HG02970 (cell line): ENCODE data around the gene KRTAP19-5.
"Not testable (repeated sequence)": the region's sequence is repeated elsewhere in the genome, so short reads cannot be mapped to it uniquely, and the experiment has no call there.

Experiments
- ATAC-seq: cut with Tn5 transposase; IDR thresholded peaks from one replicate; pipeline ENCODE4 v1.9.1; 2021; ENCODE audit warnings: mild to moderate bottlenecking, moderate library complexity, moderate number of reproducible peaks; ENCODE audit not compliant: unreplicated experiment, low FRiP score

Gene KRTAP19-5

GRCh38 chr21:30502041-30502440 lies at the start of gene KRTAP19-5:
KRTAP19-5 (minus strand) TSS chr21:30502141; CDS start chr21:30502090, 51 bp downstream.
- ATAC-seq = no peak

- no peak for ATAC-seq
Measured at GRCh38 chr21:30541764-30542163, 39.8 kb upstream of the KRTAP19-5 start, which contains the start of gene KRTAP19-6. KRTAP19-6 (minus strand) TSS chr21:30541864; CDS start chr21:30541833, 31 bp downstream.

DNA sequence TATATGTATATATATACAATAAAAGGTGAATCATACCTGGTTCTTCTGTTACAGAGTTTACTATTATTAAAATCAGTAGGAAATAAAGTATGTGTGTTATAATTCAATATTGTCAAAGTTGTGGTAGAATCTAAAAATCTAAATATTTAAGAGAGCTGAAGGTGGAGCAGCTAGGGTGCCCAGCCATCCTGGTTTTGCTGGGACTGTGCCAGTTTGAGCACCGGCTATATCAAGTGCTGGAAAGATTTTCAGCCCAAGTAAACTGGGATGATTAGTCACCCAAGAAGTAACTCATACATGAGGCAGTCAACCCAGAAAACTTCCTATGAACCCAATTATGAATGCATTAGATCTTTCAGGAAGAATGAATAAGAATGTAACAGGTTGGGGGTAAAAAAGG lies 16.9 kb upstream of the KRTAP19-5 start:
- no peak for ATAC-seq

DNA sequence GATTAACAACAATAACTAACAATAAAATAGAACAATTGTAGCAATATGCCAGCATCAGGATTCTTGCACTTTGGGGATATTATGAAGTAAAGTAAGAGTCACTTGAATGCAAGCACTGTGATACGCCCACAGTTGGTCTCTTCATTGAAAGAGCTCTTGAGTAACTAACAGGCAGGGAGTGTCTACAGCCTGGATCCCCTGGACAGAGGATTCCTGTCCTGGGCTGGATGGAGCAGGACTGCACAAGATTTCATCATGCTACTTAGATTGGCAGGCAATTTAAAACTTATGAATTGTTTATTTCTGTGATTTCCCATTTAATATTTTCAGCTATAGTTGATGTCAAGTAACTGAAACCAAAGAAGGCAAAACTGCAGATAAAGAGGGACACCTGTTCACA lies 13.7 kb upstream of the KRTAP19-5 start:
- no peak for ATAC-seq

DNA sequence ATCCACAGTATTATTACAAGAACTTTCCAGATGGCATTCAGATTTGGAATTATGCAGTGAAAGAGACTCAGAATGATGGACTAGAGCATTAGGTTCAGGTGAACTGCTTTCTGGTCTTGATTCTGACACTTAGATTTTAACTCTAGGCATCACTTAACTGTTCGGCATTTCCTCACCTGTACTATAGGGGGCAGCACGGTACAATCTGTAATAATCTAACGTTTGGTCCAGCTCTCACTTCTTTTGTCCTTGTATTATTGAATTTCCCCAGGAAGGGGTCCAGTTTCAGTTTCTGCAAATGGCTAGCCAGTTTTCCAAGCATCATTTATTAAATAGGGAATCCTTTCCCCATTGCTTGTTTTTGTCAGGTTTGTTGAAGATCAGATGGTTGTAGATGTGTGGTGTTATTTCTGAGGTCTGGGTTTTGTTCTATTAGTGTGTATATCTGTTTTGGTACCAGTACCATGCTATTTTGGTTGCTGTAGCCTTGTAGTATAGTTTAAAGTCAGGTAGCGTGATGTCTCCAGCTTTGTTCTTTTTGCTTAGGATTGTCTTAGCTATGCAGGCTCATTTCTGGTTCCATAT lies 3.8 kb upstream of the KRTAP19-5 start:
- ATAC-seq = not testable (repeated sequence)

DNA sequence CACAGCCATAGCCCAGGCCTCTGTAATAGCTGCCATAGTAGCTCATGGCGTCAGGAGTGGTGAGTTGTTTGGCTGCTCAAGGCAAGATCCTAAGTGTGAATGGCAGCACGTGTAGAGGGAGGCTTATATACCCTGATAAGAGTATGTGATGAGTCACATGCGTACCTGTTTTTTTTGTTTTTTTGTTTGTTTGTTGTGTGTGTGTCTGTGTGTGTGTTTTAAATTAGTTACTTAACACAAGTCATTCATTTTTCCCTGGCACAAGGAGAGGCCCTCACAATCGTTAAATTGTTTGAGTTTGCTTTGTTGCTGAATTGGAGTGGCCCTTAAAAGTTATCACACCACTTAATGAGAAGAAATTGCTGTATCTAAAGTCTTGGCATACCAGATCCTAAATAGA lies 4.9 kb downstream of the KRTAP19-5 start, which contains the start of gene KRTAP19-4:
KRTAP19-4 (minus strand) TSS at position 101 of the 400 bp plus-strand sequence; CDS start at position 46, 55 bp downstream.
- no peak for ATAC-seq

- ATAC-seq = no peak
Measured at GRCh38 chr21:30491963-30492428, 9.9 kb downstream of the KRTAP19-5 start, which contains the start of gene KRTAP19-3. KRTAP19-3 (minus strand) TSS chr21:30492013; CDS start chr21:30491957, 56 bp downstream.

DNA sequence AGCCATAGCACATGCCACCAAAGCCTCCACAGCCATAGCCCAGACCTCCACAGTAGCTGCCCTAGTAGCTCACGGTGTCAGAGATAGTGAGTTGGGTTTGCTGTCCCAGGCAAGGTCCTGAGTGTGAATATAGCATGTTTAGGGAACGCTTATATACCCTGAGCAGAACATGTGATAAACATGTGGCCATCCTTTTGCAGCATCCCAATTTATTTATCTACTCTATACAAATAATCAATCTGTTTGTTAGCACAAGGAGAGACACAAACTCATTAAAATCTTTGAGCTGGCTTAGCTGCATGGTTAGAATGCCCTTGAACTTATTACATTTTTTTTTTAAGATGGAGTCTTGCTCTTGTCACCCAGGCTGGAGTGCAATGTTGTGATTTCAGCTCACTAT lies 14.6 kb downstream of the KRTAP19-5 start, which contains the start of gene KRTAP19-2:
KRTAP19-2 (minus strand) TSS at position 101 of the 400 bp plus-strand sequence; CDS start at position 13, 88 bp downstream.
- no peak for ATAC-seq

- ATAC-seq = no peak
Measured at GRCh38 chr21:30486180-30486579, 15.8 kb downstream of the KRTAP19-5 start.

- ATAC-seq = no peak
Measured at GRCh38 chr21:30482130-30482529, 19.8 kb downstream of the KRTAP19-5 start.

DNA sequence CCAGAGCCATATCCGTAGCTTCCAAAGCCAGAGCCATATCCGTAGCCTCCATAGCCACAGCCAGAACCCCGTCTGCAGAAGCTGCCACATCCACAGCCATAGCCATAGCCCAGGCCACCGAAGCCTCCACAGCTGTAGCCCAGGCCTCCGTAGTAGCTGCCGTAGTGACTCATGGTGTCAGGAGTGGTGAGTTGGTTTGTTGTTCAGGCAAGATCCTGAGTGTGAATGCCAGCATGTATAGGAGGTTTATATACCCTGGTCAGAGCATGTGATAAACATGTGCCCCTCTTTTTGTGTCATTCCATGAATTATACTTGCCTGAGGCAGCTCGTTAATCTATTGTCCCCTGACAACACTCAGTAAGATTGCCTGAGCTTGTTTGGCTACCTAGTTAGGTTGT lies 21.8 kb downstream of the KRTAP19-5 start, which contains the start of gene KRTAP19-1:
KRTAP19-1 (minus strand) TSS at position 223 of the 400 bp plus-strand sequence; CDS start at position 173, 50 bp downstream.
- ATAC-seq = no peak

DNA sequence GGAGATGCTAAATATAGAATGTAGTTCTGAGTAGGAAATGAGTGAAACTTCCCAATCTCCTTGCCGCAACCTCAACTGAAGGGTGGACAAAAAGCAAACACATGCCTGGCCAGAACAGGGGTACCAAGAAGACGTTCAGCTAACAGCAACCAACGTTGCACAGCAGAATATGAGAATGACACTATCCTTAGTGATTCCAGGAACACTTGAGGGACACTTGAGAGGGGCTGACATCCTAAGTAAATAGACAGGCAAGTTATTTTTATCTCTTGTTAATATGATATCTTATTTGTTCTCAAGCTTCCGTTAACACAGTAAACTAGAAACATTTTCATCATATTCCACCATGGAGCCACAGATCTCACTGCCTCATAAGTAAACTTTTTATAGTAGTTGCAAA lies 22.7 kb downstream of the KRTAP19-5 start:
- ATAC-seq = no peak

DNA sequence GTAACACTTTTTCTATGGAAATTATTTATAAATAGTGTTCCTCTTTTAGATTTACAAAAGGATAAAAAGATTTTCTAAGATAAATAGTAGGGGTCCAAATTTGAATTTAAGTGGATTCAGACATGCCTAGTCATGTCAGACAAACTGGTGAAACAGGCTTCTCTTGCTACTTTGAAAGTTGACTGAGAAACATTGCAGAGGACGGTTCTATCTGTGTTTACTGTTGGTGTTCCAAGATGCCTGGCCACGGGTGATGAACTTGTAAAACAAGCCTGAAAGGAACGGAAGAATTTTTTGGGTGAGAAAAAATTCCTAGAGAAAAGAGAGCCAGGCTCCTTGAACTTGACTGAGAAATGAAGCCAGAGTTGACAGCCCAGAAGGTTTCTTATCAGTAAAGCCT lies 23.9 kb downstream of the KRTAP19-5 start:
- ATAC-seq = no peak

DNA sequence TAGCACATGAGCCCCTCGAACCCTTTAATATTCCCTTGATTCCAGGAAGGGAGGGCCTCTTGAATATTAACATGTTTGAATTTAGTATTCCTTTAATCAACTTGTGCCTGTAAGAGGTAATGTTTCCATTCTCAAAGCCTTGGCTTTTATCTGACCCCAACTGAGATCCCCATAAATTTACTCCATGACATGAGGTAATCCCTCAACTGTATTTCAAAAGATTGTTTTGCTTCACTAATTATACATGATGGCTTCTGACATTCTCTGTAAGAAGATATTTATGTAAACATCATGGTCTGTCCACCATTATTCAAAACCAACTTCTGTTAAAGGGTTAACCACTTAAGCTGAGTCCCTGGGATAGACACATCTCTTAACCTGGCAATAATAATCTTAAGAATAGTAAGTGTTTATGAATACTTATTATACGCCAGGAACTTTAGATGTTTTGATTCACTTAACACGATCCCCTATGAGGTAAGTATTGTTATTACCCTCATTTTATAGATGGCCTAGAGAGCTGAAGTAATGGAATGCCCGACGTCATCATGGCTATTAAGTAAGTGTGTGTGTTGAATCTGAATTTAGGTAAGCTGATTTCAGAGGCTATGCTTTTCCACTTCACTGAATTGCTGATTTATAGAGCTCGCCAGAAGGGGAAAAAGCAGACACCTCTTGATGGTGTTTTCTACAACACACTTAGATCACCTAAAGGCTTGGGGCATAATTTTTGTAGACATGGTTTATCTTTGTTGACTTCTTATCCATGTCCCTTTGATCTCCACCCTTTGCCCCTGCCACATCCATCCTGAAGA lies 32.8 kb downstream of the KRTAP19-5 start:
- no peak for ATAC-seq

DNA sequence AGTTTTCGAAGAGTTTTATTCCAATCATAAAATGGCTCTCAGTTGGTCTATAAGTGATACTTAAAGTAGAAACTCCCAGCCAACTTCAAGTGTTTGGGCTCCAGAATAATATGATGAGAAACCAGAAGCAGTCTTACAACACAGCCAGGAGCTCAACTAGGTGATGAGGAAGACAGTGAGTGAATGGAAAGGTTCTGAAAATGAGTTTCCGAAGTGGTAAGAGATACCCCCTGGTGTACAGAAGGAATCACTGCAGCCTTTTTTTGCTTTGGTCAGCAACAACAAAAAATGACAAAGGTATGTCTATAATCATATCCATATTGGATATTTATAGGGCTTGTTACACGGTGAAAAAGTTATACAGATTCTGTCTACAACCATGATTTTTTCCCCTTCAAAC lies 38.2 kb downstream of the KRTAP19-5 start:
- no peak for ATAC-seq
